IPS-11a (cell line): ENCODE results near the gene DLGAP1.
"Not testable (repeated sequence)": the region's sequence is repeated elsewhere in the genome, so short reads cannot be mapped to it uniquely, and the experiment has no call there.

Experiments used
- H3K4me3 ChIP-seq: one replicate; pipeline ENCODE4 v1.5.1; 2013; ENCODE audit warnings: low read depth, low read length, control low read depth

DLGAP1 gene

GRCh38 chr18:3651266-3651665 lies 803.8 kb downstream of the DLGAP1 start:
- H3K4me3 ChIP-seq = no peak overlapping the region

GRCh38 chr18:3650521-3651042 lies 804.5 kb downstream of the DLGAP1 start:
- H3K4me3 ChIP-seq = not testable (repeated sequence)

- no peak overlapping the region for H3K4me3 ChIP-seq
Measured at GRCh38 chr18:3649633-3650426, 805.3 kb downstream of the DLGAP1 start.

DNA sequence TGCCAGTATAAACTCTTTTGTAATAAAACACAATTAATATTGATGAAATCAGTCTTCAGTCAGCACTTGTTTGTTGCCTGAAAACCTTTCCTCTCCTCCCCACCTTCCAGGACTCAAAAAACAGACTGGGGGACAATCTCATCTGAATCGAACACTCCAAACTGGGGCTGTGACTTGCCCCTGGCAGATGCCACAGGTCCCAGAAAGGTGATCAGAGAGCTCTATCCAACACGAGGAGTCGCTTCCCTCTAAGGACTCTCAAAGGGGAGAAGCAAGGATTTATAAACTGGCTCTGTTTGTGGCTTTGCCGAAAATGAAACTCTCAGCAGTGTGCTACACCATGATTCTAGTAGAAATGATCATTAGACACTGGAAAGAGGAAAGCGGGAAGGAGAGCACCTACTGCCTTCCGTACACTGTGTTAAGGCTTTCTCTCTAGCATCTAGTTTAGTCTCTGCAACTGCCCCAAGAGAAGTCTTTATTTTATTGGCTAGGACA lies 805.9 kb downstream of the DLGAP1 start:
- H3K4me3 ChIP-seq = no peak overlapping the region

- H3K4me3 ChIP-seq = no peak overlapping the region
Measured at GRCh38 chr18:3648641-3649040, 806.5 kb downstream of the DLGAP1 start.

- no peak overlapping the region for H3K4me3 ChIP-seq
Measured at GRCh38 chr18:3648200-3648599, 806.9 kb downstream of the DLGAP1 start.

DNA sequence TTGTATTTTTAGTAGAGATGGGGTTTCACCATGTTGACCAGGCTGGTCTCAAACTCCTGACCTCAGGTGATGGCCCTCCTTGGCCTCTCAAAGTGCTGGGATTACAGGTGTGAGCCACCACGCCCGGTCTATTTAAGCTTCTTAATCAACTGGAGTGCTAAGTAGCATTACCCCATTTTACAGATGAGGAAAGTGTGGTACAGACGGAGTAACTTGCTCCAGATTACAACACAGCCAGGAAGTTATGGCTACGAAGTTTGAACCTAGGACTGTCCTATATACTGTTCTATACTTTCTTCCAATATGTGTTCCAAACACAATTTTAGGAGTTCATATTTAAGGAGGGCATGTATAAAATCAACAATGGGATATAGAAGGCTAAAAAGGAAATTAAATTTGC lies 807.5 kb downstream of the DLGAP1 start:
- no peak overlapping the region for H3K4me3 ChIP-seq

DNA sequence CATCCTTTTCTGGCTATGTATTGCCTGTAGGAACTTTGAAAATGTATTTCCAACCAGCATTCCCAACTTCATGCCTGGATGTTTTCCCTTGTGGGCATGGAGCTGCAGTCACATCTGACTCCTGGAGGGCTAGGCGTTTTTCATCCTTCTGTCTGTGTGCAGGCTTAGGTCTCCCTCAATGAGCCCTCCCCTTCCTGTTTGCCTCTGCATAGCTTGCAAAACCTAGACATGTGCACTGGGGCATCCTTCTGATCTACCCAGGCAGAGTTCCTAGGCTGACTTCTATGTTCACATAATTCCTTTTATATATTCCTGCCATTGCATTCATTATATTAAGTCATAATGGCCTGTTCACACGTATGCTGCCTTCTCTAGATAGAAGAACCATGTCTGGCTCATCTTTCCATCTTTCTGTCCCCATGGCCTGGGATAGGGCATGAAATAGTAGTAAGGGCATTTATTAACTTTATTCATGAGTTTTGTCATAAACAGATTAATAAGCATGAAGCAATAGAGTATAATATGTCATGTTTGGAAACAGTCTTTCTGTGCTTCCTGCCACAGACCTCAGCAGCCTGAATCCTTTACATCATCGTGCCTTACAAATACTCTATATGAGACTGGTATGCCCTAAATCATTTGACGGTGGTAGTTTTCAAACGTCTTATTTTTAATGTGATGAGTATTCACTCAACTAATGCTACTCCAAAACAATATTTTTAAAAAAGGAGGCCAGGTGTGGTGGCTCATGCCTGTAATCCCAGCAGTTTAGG lies 809.5 kb downstream of the DLGAP1 start:
- H3K4me3 ChIP-seq = no peak overlapping the region

GRCh38 chr18:3634250-3634939 lies 820.7 kb downstream of the DLGAP1 start:
- H3K4me3 ChIP-seq = no peak overlapping the region

DNA sequence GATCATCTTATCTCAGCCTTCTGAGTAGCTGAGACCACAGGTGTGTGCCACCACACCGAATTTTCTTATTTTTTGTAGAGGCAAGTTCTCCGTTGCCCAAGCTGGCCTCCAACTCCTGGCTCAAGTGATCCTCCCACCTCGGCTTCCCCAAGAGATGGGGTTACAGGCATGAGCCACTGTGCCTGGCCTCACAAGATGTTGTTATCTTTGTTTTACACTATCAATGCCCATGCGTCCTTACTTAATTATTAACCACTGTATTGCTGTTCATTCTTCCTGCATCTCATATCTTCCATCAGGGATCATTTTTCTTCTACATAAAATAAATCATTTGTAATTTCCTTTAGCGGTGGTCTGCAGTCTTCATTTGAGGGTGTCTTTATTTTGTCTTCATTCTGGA lies 823.2 kb downstream of the DLGAP1 start:
- no peak overlapping the region for H3K4me3 ChIP-seq

DNA sequence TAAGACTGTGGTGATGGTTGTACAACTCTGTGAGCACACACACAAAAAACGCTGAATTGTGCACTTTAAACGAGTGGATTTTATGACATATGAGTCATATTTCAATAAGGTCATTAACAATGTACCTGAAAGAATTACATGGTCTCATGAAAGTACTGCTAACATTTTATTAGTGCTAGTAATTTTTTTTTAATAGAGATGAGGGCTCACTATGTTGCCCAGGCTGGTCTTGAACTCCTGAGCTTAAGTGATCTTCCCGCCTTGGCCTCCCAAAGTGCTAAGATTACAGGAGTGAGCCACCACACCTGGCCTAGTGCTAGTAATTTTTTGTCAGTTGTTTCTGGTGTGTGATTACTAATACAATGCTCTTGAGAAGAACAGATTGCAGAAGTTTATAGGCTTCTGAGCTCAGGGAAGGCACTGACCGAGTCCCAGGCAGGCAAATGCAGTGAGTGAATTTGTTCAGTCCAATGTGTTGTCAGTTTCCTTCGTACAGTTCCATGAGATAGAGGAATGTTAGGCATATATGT lies 828.1 kb downstream of the DLGAP1 start:
- H3K4me3 ChIP-seq = no peak overlapping the region

GRCh38 chr18:3625742-3626091 lies 829.4 kb downstream of the DLGAP1 start:
- no peak overlapping the region for H3K4me3 ChIP-seq

- no peak overlapping the region for H3K4me3 ChIP-seq
Measured at GRCh38 chr18:3624935-3625741, 830.0 kb downstream of the DLGAP1 start.

- H3K4me3 ChIP-seq = no peak overlapping the region
Measured at GRCh38 chr18:3624546-3624934, 830.6 kb downstream of the DLGAP1 start.

- no peak overlapping the region for H3K4me3 ChIP-seq
Measured at GRCh38 chr18:3623769-3624545, 831.1 kb downstream of the DLGAP1 start.

GRCh38 chr18:3620146-3621119 lies 834.7 kb downstream of the DLGAP1 start:
- no peak overlapping the region for H3K4me3 ChIP-seq

- H3K4me3 ChIP-seq = no peak overlapping the region
Measured at GRCh38 chr18:3619746-3620145, 835.4 kb downstream of the DLGAP1 start.

DNA sequence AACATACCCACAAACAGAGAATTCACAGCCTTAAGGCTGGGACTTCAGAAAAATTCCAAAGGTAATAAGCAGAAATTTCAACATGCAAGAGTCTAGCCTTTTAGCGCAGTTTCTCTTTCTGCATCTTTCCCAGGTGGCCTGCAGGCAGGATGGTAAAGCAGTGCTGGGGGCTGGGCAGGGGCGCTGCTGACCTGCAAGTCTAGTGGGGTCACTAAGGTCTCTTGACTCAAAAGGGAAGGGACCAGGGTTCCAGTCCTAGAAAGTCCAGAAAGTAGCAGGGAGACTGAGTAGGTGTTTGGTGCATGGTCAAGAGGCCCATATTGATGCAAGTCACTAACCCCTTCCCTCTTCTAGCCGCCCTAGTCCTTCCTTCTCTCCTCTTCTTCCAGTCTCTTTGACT lies 835.9 kb downstream of the DLGAP1 start:
- H3K4me3 ChIP-seq = no peak overlapping the region
